Astrocyte (in vitro differentiated cells and primary cell): ENCODE data around the gene LIN52. TPM values are rescaled to one million over a fixed set of nuclear protein-coding genes. Genes with fewer than 3 reads are reported as not detected.

Experiments used
- DNase-seq: peaks from one replicate; pipeline ENCODE4 v3.0.0-alpha.2; 2010; ENCODE audit warnings: low read depth
- FAIRE-seq: peaks from 2 replicates; lab custom pipeline; 2011; peaks lifted over from hg19 to GRCh38; lab: Jason Lieb, UNC
- H2AFZ ChIP-seq: 2 replicates; pipeline ENCODE4 v1.6.0; 2012; ENCODE audit warnings: low read depth, low read length, inconsistent platforms
- H3K27ac ChIP-seq: 2 replicates; pipeline ENCODE4 v1.5.1; 2011; ENCODE audit warnings: low read depth, low read length, inconsistent platforms
- H3K27me3 ChIP-seq: 2 replicates; pipeline ENCODE4 v1.6.0; 2011; ENCODE audit warnings: low read length, inconsistent platforms; ENCODE audit not compliant: insufficient read depth
- H3K36me3 ChIP-seq: 2 replicates; pipeline ENCODE4 v1.5.1; 2011; ENCODE audit warnings: low read length, inconsistent platforms; ENCODE audit not compliant: insufficient read depth
- H3K4me1 ChIP-seq: 2 replicates; pipeline ENCODE4 v1.5.1; 2011; ENCODE audit warnings: low read length, inconsistent platforms; ENCODE audit not compliant: insufficient read depth
- H3K4me2 ChIP-seq: 2 replicates; pipeline ENCODE4 v1.6.0; 2012; ENCODE audit warnings: low read length, inconsistent platforms
- H3K4me3 ChIP-seq: 2 replicates; pipeline ENCODE4 v1.5.1; 2011; ENCODE audit warnings: low read depth, mild to moderate bottlenecking, low read length, inconsistent platforms; ENCODE audit not compliant: insufficient read depth
- H3K79me2 ChIP-seq: 2 replicates; pipeline ENCODE4 v1.6.0; 2012; ENCODE audit warnings: mild to moderate bottlenecking, low read length, inconsistent platforms; ENCODE audit not compliant: insufficient read depth
- H3K9ac ChIP-seq: 2 replicates; pipeline ENCODE4 v1.6.0; 2012; ENCODE audit warnings: mild to moderate bottlenecking, low read length, inconsistent platforms
- H3K9me3 ChIP-seq: 2 replicates; pipeline ENCODE4 v1.5.1; 2012; ENCODE audit warnings: low read depth, mild to moderate bottlenecking, low read length, inconsistent platforms; ENCODE audit not compliant: insufficient read depth
- H4K20me1 ChIP-seq: 2 replicates; pipeline ENCODE4 v1.6.0; 2012; ENCODE audit warnings: low read length, inconsistent platforms; ENCODE audit not compliant: insufficient read depth
- H3K27ac Mint-ChIP-seq: one replicate; pipeline ENCODE4 v1.8.0; 2021; ENCODE audit warnings: mild to moderate bottlenecking, mixed read lengths; ENCODE audit not compliant: unreplicated experiment
- H3K27me3 Mint-ChIP-seq: one replicate; pipeline ENCODE4 v1.8.0; 2021; ENCODE audit warnings: low read depth, mixed read lengths; ENCODE audit not compliant: unreplicated experiment
- H3K36me3 Mint-ChIP-seq: one replicate; pipeline ENCODE4 v1.8.0; 2021; ENCODE audit warnings: low read depth, mixed read lengths; ENCODE audit not compliant: unreplicated experiment
- H3K4me1 Mint-ChIP-seq: one replicate; pipeline ENCODE4 v1.8.0; 2021; ENCODE audit warnings: low read depth, mixed read lengths; ENCODE audit not compliant: unreplicated experiment
- H3K4me3 Mint-ChIP-seq: one replicate; pipeline ENCODE4 v1.8.0; 2021; ENCODE audit warnings: mild to moderate bottlenecking, moderate library complexity, mixed read lengths; ENCODE audit not compliant: unreplicated experiment
- H3K9me3 Mint-ChIP-seq: one replicate; pipeline ENCODE4 v1.8.0; 2021; ENCODE audit warnings: mild to moderate bottlenecking, mixed read lengths; ENCODE audit not compliant: unreplicated experiment
- EZH2 ChIP-seq: IDR thresholded peaks from 2 replicates; pipeline ENCODE4 v1.6.1; 2012; ENCODE audit warnings: mild to moderate bottlenecking, low read length, inconsistent platforms; ENCODE audit not compliant: insufficient read depth
- total RNA-seq: library from RNA; stranded (reverse); gene quantifications from 2 replicates; pipeline ENCODE4 v1.2.1, GENCODE V29; 2021
- TF ChIP-seq, protein P1 (sequence below): IDR thresholded peaks from 2 replicates; pipeline ENCODE4 v1.5.1; 2011; ENCODE audit warnings: low read depth, mild to moderate bottlenecking, inconsistent platforms, low read length, moderate library complexity; ENCODE audit not compliant: insufficient read depth

The LIN52 gene
- total RNA-seq, 1 donor from 2014 or later, result 5.5 TPM

DNA sequence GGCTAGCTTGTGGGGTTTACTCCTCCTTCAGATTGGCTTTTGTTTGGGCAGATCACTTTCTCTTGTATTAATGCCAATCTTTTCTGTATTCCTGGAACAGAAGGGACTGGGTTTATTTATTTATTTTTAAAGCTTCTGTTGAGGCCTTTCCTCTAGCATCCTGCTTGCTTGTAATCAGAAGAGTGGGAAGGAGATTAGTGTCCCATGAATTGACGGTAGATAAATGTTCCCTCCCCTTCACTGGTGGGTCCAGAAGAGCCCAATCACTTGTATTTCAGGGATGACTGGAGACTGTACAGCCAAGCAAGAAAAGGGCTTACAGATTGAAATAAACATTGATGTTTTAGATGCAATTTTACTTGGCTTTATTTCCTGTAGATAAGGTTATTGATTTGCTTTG lies 71.0 kb downstream of the LIN52 start:
- Histone ChIP-seq H3K27ac (no peak overlapping the region), H3K4me1 (no peaks in the 10 kb centered on the region), H3K9me3 (no peaks in the 10 kb centered on the region), H3K79me2 (no peaks in the 10 kb centered on the region), H4K20me1 (no peaks in the 10 kb centered on the region), H3K4me2 (no peak overlapping the region), H3K27me3 (no peaks in the 10 kb centered on the region), H3K4me3 (no peak overlapping the region), H2AFZ (no peak overlapping the region), H3K9ac (no peak overlapping the region), H3K36me3 (no peaks in the 10 kb centered on the region)
- Mint-ChIP-seq H3K4me3 (no peak overlapping the region), H3K4me1 (no peaks in the 10 kb centered on the region), H3K27ac (no peak overlapping the region), H3K27me3 (no peaks in the 10 kb centered on the region), H3K36me3 (no peaks in the 10 kb centered on the region), H3K9me3 (no peaks in the 10 kb centered on the region)
- TF ChIP-seq, protein P1, sequence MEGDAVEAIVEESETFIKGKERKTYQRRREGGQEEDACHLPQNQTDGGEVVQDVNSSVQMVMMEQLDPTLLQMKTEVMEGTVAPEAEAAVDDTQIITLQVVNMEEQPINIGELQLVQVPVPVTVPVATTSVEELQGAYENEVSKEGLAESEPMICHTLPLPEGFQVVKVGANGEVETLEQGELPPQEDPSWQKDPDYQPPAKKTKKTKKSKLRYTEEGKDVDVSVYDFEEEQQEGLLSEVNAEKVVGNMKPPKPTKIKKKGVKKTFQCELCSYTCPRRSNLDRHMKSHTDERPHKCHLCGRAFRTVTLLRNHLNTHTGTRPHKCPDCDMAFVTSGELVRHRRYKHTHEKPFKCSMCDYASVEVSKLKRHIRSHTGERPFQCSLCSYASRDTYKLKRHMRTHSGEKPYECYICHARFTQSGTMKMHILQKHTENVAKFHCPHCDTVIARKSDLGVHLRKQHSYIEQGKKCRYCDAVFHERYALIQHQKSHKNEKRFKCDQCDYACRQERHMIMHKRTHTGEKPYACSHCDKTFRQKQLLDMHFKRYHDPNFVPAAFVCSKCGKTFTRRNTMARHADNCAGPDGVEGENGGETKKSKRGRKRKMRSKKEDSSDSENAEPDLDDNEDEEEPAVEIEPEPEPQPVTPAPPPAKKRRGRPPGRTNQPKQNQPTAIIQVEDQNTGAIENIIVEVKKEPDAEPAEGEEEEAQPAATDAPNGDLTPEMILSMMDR, result no peak
- TF ChIP-seq EZH2, result no peak
- DNase-seq (no peak), FAIRE-seq (no peak)

DNA sequence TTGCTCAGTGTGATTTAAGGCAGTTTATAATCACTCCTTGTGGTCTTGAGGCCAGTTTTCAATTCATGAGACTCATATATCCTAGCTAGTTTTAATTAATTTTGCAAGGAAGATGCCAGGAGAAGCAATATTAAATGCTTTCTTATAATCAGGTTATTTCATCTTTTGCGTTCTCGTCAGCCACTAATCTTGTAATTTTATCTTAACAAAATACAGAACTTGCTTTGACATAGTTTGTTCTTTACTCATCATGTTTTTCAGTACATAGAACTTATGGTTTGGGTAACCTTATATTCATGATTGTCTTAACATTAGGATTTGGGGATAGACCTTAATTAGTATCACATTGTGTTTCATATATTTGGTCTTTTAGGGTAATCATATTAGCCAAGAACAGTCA lies 76.0 kb downstream of the LIN52 start:
- no peak overlapping the region for H3K4me2 ChIP-seq
- no peak overlapping the region for H3K9ac ChIP-seq
- no peaks in the 10 kb centered on the region for H3K4me1 ChIP-seq
- TF ChIP-seq, protein P1, result no peak
- TF ChIP-seq EZH2, result no peak
- no peak overlapping the region for H3K4me3 ChIP-seq
- H3K27me3 Mint-ChIP-seq, result no peaks in the 10 kb centered on the region
- no peak overlapping the region for H3K27ac ChIP-seq
- H3K36me3 ChIP-seq, result no peaks in the 10 kb centered on the region
- H3K9me3 ChIP-seq, result no peaks in the 10 kb centered on the region
- H3K4me1 Mint-ChIP-seq, result no peaks in the 10 kb centered on the region
- H3K27ac Mint-ChIP-seq, result no peak overlapping the region
- H3K79me2 ChIP-seq, result no peaks in the 10 kb centered on the region
- H4K20me1 ChIP-seq, result no peaks in the 10 kb centered on the region
- no peak for FAIRE-seq
- no peak overlapping the region for H3K4me3 Mint-ChIP-seq
- H2AFZ ChIP-seq, result no peak overlapping the region
- H3K9me3 Mint-ChIP-seq, result no peaks in the 10 kb centered on the region
- DNase-seq, result no peak
- peaks cover 6% of the 10 kb centered on the region for H3K36me3 Mint-ChIP-seq
- no peaks in the 10 kb centered on the region for H3K27me3 ChIP-seq

DNA sequence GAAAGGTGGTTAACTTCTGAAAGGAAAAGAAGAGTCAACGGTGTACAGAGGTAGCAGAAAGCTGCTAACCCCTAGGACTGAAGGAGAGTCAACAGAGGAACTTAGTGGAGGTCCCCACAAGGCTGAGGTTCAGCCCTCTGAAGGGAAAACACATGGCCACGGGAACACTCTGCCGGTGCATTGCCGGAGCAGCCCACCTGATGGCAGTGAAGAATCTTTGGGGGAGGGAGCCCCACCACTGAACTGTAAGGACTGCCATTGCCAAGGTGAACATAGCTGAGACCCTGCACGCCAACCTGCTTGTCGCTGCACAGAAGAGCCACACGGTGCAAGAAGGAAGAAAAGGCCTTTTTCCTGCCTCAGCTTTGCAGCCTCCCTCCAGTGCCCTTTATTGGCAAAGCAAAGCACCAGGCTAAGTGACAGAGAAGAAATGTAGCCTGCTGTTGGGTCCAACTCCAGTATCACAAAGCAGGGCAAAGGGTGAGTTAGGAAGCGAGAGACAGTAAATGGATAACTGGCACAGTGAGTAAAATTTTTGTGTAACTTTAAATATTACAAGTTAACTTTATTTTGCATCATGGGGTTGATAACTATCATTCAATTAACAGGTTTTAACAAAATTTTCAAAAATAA lies 76.9 kb downstream of the LIN52 start:
- Histone ChIP-seq H3K27me3 (no peaks in the 10 kb centered on the region), H3K27ac (no peak overlapping the region), H3K4me3 (no peak overlapping the region), H3K4me1 (no peaks in the 10 kb centered on the region), H2AFZ (no peak overlapping the region), H3K79me2 (no peaks in the 10 kb centered on the region), H3K4me2 (no peak overlapping the region), H4K20me1 (no peaks in the 10 kb centered on the region), H3K9me3 (no peaks in the 10 kb centered on the region), H3K9ac (no peak overlapping the region), H3K36me3 (no peaks in the 10 kb centered on the region)
- no peak for TF ChIP-seq EZH2
- TF ChIP-seq, protein P1, result no peak
- peaks cover 6% of the 10 kb centered on the region for H3K36me3 Mint-ChIP-seq
- no peaks in the 10 kb centered on the region for H3K4me1 Mint-ChIP-seq
- no peaks in the 10 kb centered on the region for H3K9me3 Mint-ChIP-seq
- DNase-seq (no peak), FAIRE-seq (no peak)
- no peak overlapping the region for H3K27ac Mint-ChIP-seq
- no peak overlapping the region for H3K4me3 Mint-ChIP-seq
- no peaks in the 10 kb centered on the region for H3K27me3 Mint-ChIP-seq
